HCT116 (cell line): ENCODE results near the gene OSBPL10. TPM values are rescaled to one million over a fixed set of nuclear protein-coding genes. Genes with fewer than 3 reads are reported as not detected.

ENCODE experiments used
- ATAC-seq: fragments of 200-7000 bp; cut with Tn5 transposase; 2 replicates; pipeline ENCODE4 v1.9.1; 2020; ENCODE audit warnings: mild to moderate bottlenecking, moderate library complexity
- BruUV-seq: library from RNA; stranded (reverse); fragments of 400-500 nt; replicated peaks from 2 replicates; lab custom pipeline; 2021; lab: Mats Ljungman, UMichigan
- CTCF ChIA-PET: fragments of 300-600 bp; sonication (Branson Sonifier 250); formaldehyde crosslinking; loops from one replicate; lab custom pipeline; 2021; ENCODE audit warnings: antibody characterized with exemption; lab: Charles Lee
- POLR2A ChIA-PET: fragments of 300-600, 350-600 bp; sonication (Branson Sonifier 250); formaldehyde crosslinking; loops from one replicate; lab custom pipeline; 2021; ENCODE audit warnings: antibody characterized with exemption; lab: Charles Lee
- RAD21 ChIA-PET, 2 experiments: fragments of 300-600 bp; sonication (Branson Sonifier 250); formaldehyde crosslinking; loops; one replicate each; lab custom pipeline; 2023; ENCODE audit warnings: low total read pairs in 2 of 2; ENCODE audit not compliant: uncharacterized antibody in 2 of 2, unreplicated experiment in 2 of 2, low non-redundant PET in 1 of 2; lab: Charles Lee
- DNase-seq: peaks from one replicate; pipeline ENCODE4 v3.0.0-alpha.2; 2010; ENCODE audit warnings: low read depth, low spot score
- H2AFZ ChIP-seq: fragments of 200-600 bp; shearing (Covaris generic), sonication (generic); 2 replicates; pipeline ENCODE4 v1.6.1; 2017; ENCODE audit warnings: low read depth, mixed run types, mixed read lengths, antibody characterized with exemption, low read length; ENCODE audit not compliant: poor library complexity, severe bottlenecking
- H3K27ac ChIP-seq: 2 replicates; pipeline ENCODE4 v1.5.1; 2012; ENCODE audit warnings: low read depth, low read length
- H3K27me3 ChIP-seq: fragments of 200-600 bp; sonication (generic); 2 replicates; pipeline ENCODE4 v1.6.1; 2016; ENCODE audit warnings: mixed run types, low read length, mixed read lengths; ENCODE audit not compliant: insufficient read depth
- H3K36me3 ChIP-seq, 2 experiments: fragments of 200-500 bp in 1 of 2; fragments of 200-600 bp in 1 of 2; sonication (Bioruptor generic) in 1 of 2; sonication (generic) in 1 of 2; 2 replicates each; pipeline versions ENCODE4 v1.5.1 to v1.6.1; 2014 to 2016; ENCODE audit warnings: low read length in 2 of 2, inconsistent platforms in 1 of 2, mixed read lengths in 1 of 2, mixed run types in 1 of 2; ENCODE audit not compliant: insufficient read depth in 2 of 2, control insufficient read depth in 1 of 2
- H3K4me1 ChIP-seq, 2 experiments: fragments of 200-600 bp in 1 of 2; sonication (generic) in 1 of 2; 2 replicates each; pipeline versions ENCODE4 v1.5.1 to v1.6.1; 2012 to 2017; ENCODE audit warnings: low read length in 2 of 2, inconsistent platforms in 1 of 2, mild to moderate bottlenecking in 1 of 2, mixed read lengths in 1 of 2, mixed run types in 1 of 2, moderate library complexity in 1 of 2; ENCODE audit not compliant: insufficient read depth in 2 of 2, control insufficient read depth in 1 of 2
- H3K4me2 ChIP-seq: fragments of 200-600 bp; sonication (generic); 2 replicates; pipeline ENCODE4 v1.6.1; 2017; ENCODE audit warnings: mixed run types, low read length, mixed read lengths
- H3K4me3 ChIP-seq, 2 experiments: fragments of 200-600 bp in 1 of 2; sonication (generic) in 1 of 2; replicated peaks in 1 of 2; 2 replicates each; pipeline ENCODE4 v1.5.1; 2011 to 2016; ENCODE audit warnings: low read length in 2 of 2, control low read depth in 1 of 2, low read depth in 1 of 2, mild to moderate bottlenecking in 1 of 2, mixed read lengths in 1 of 2, mixed run types in 1 of 2
- H3K79me2 ChIP-seq: fragments of 200-600 bp; sonication (generic); 2 replicates; pipeline ENCODE4 v1.6.1; 2017; ENCODE audit warnings: mild to moderate bottlenecking, mixed run types, low read length, moderate library complexity, mixed read lengths; ENCODE audit not compliant: insufficient read depth
- H3K9ac ChIP-seq: fragments of 200-600 bp; sonication (generic); 2 replicates; pipeline ENCODE4 v1.6.1; 2016; ENCODE audit warnings: low read length, mixed read lengths
- H3K9me2 ChIP-seq: fragments of 200-600 bp; sonication (generic), shearing (Covaris generic); 2 replicates; pipeline ENCODE4 v1.6.1; 2017; ENCODE audit warnings: mixed run types, mild to moderate bottlenecking, moderate library complexity; ENCODE audit not compliant: insufficient read depth
- H3K9me3 ChIP-seq, 2 experiments: fragments of 200-500 bp in 1 of 2; fragments of 200-600 bp in 1 of 2; sonication (Bioruptor generic) in 1 of 2; sonication (generic) in 1 of 2; 2 replicates each; pipeline ENCODE4 v1.6.1; 2014 to 2017; ENCODE audit warnings: low read length in 2 of 2, mixed read lengths in 2 of 2, inconsistent platforms in 1 of 2, low read depth in 1 of 2, mild to moderate bottlenecking in 1 of 2, mixed run types in 1 of 2, moderate library complexity in 1 of 2; ENCODE audit not compliant: control insufficient read depth in 1 of 2, insufficient read depth in 1 of 2
- H4K20me1 ChIP-seq: fragments of 200-600 bp; sonication (generic), shearing (Covaris generic); 2 replicates; pipeline ENCODE4 v1.6.1; 2017; ENCODE audit warnings: mixed run types, mild to moderate bottlenecking, moderate library complexity; ENCODE audit not compliant: insufficient read depth
- ATF3 ChIP-seq: IDR thresholded peaks from 2 replicates; pipeline ENCODE4 v1.6.1; 2012
- CBX3 ChIP-seq: IDR thresholded peaks from 2 replicates; pipeline ENCODE4 v1.6.1; 2012; ENCODE audit warnings: low read depth
- EGR1 ChIP-seq: IDR thresholded peaks from 2 replicates; pipeline ENCODE4 v1.6.1; 2012; ENCODE audit warnings: low read depth
- ELF1 ChIP-seq: IDR thresholded peaks from 2 replicates; pipeline ENCODE4 v1.6.1; 2012; ENCODE audit warnings: low read depth, borderline replicate concordance
- EZH2phosphoT487 ChIP-seq: fragments of 200-600 bp; IDR thresholded peaks from 2 replicates; pipeline ENCODE4 v1.6.1; 2018; ENCODE audit warnings: antibody characterized with exemption, borderline replicate concordance
- REST ChIP-seq: IDR thresholded peaks from 2 replicates; pipeline ENCODE4 v1.6.1; 2012; ENCODE audit warnings: low read depth
- TCF7L2 ChIP-seq: IDR thresholded peaks from 2 replicates; pipeline ENCODE4 v1.7.0; 2011; ENCODE audit warnings: borderline replicate concordance, inconsistent platforms; ENCODE audit not compliant: insufficient read depth, insufficient read length; ENCODE audit errors: extremely low read depth
- ZFX ChIP-seq: fragments of 450-650 bp; IDR thresholded peaks from 2 replicates; pipeline ENCODE4 v1.6.1; 2017
- intact Hi-C: fragments of 100-400 bp; cut with micrococcal nuclease; formaldehyde crosslinking; loops from 2 replicates; pipeline ENCODE4 v1.10.0; 2022
- total RNA-seq: library from RNA; stranded (reverse); gene quantifications from one replicate; pipeline ENCODE4 v1.2.1, GENCODE V29; 2021; ENCODE audit not compliant: unreplicated experiment

The OSBPL10 gene
- total RNA-seq, 1 experiment from 2014 or later: 25.8 TPM

DNA sequence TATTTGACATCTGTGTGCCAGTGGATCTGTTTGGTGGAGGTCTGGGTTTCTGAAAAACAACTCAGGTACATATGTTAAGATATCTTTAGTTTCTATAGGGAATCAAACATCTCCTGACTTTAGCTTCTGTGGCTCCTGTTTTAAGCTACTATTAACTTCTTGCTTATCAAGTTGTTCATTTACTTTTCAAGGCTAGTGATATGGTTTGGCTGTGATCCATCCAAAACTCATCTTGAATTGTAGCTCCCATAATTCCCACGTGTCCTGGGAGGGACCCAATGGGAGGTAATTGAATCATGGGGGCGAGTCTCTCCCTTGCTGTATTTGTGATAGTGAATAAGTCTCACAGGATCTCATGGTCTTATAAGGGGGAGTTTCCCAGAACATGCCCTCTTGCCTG, 41.9 kb upstream of the OSBPL10 start:
- ChIA-PET CTCF (no interaction called here), POLR2A (no interaction called here), RAD21 (no interaction called here)
- Histone ChIP-seq H3K9me2 (no peaks in the 10 kb centered on the region), H3K27ac (no peak overlapping the region), H2AFZ (no peak overlapping the region), H3K4me1 (no peaks in the 10 kb centered on the region), H3K4me2 (no peak overlapping the region), H3K9me3 (no peaks in the 10 kb centered on the region), H3K79me2 (no peaks in the 10 kb centered on the region), H4K20me1 (no peaks in the 10 kb centered on the region), H3K4me3 (no peak overlapping the region), H3K9ac (no peak overlapping the region), H3K36me3 (no peaks in the 10 kb centered on the region), H3K27me3 (no peaks in the 10 kb centered on the region)
- intact Hi-C loops: no loop called here
- TF ChIP-seq ATF3 (no peak), EZH2phosphoT487 (no peak), TCF7L2 (no peak), CBX3 (no peak), EGR1 (no peak), ZFX (no peak), REST (no peak), ELF1 (no peak)
- DNase-seq (no peak), ATAC-seq (no peak)
- no TSS peak for BruUV-seq
